Mesenchymal stem cell (in vitro differentiated cells and primary cell): ENCODE data around the gene NLRP13. TPM values are rescaled to one million over a fixed set of nuclear protein-coding genes. Genes with fewer than 3 reads are reported as not detected.

ENCODE experiments used
- DNase-seq: peaks from one replicate; pipeline ENCODE4 v3.0.0-alpha.2; 2013
- H2AFZ ChIP-seq: one replicate; pipeline ENCODE4 v1.6.1; 2013; ENCODE audit warnings: low read depth, mild to moderate bottlenecking, control low read depth, inconsistent platforms, low read length, moderate library complexity
- H2AK5ac ChIP-seq: 2 replicates; pipeline ENCODE4 v1.6.1; 2013; ENCODE audit warnings: low read length, moderate library complexity, mild to moderate bottlenecking, inconsistent platforms; ENCODE audit not compliant: severe bottlenecking
- H2BK120ac ChIP-seq: one replicate; pipeline ENCODE4 v1.6.1; 2013; ENCODE audit warnings: low read depth, mild to moderate bottlenecking, inconsistent platforms, low read length, moderate library complexity
- H2BK12ac ChIP-seq, 2 experiments: one replicate each; pipeline ENCODE4 v1.6.1; 2013; ENCODE audit warnings: inconsistent platforms in 2 of 2, low read length in 2 of 2, mild to moderate bottlenecking in 2 of 2, moderate library complexity in 2 of 2, control low read depth in 1 of 2
- H2BK15ac ChIP-seq: one replicate; pipeline ENCODE4 v1.6.1; 2013; ENCODE audit warnings: mild to moderate bottlenecking, low read depth, inconsistent platforms; ENCODE audit not compliant: poor library complexity, severe bottlenecking
- H2BK5ac ChIP-seq: 2 replicates; pipeline ENCODE4 v1.6.1; 2013; ENCODE audit warnings: low read depth, mild to moderate bottlenecking, low read length, control low read depth, inconsistent platforms; ENCODE audit not compliant: poor library complexity, severe bottlenecking
- H3K14ac ChIP-seq, 2 experiments: one replicate each; pipeline ENCODE4 v1.6.1; 2013; ENCODE audit warnings: inconsistent platforms in 2 of 2, low read length in 2 of 2, control low read depth in 1 of 2, mild to moderate bottlenecking in 1 of 2, moderate library complexity in 1 of 2
- H3K18ac ChIP-seq, 2 experiments: one replicate each; pipeline ENCODE4 v1.6.1; 2013; ENCODE audit warnings: inconsistent platforms in 2 of 2, low read length in 2 of 2, control low read depth in 1 of 2, low read depth in 1 of 2, mild to moderate bottlenecking in 1 of 2
- H3K23ac ChIP-seq, 2 experiments: one replicate each; pipeline ENCODE4 v1.6.1; 2013; ENCODE audit warnings: inconsistent platforms in 2 of 2, low read length in 2 of 2, mild to moderate bottlenecking in 2 of 2, moderate library complexity in 2 of 2, control low read depth in 1 of 2
- H3K27ac ChIP-seq: 2 replicates; pipeline ENCODE4 v1.5.1; 2013; ENCODE audit warnings: mild to moderate bottlenecking, moderate library complexity, low read length, control low read depth, inconsistent platforms; ENCODE audit not compliant: poor library complexity, severe bottlenecking
- H3K27me3 ChIP-seq, 2 experiments: 2 replicates each; pipeline versions ENCODE4 v1.6.1 to v1.7.0; 2013; ENCODE audit warnings: low read length in 2 of 2, mild to moderate bottlenecking in 2 of 2, moderate library complexity in 2 of 2, control low read depth in 1 of 2, inconsistent platforms in 1 of 2; ENCODE audit not compliant: control insufficient read depth in 1 of 2, insufficient read depth in 1 of 2
- H3K36me3 ChIP-seq, 2 experiments: 2 replicates each; pipeline versions ENCODE4 v1.6.1 to v1.7.0; 2013; ENCODE audit warnings: low read length in 2 of 2, control low read depth in 1 of 2, inconsistent platforms in 1 of 2, low read depth in 1 of 2, mild to moderate bottlenecking in 1 of 2; ENCODE audit not compliant: insufficient read depth in 2 of 2, control insufficient read depth in 1 of 2
- H3K4ac ChIP-seq, 2 experiments: one replicate each; pipeline ENCODE4 v1.6.1; 2013; ENCODE audit warnings: inconsistent platforms in 2 of 2, low read length in 2 of 2, mild to moderate bottlenecking in 2 of 2, moderate library complexity in 2 of 2, control low read depth in 1 of 2, low read depth in 1 of 2
- H3K4me1 ChIP-seq: 2 replicates; pipeline ENCODE4 v1.6.1; 2013; ENCODE audit warnings: low read depth, low read length, control low read depth; ENCODE audit not compliant: control insufficient read depth, insufficient read depth
- H3K4me2 ChIP-seq: 2 replicates; pipeline ENCODE4 v1.6.1; 2013; ENCODE audit warnings: low read length, mild to moderate bottlenecking, inconsistent platforms; ENCODE audit not compliant: poor library complexity, severe bottlenecking
- H3K4me3 ChIP-seq, 2 experiments: 2 replicates each; pipeline versions ENCODE4 v1.5.1 to v1.7.0; 2013; ENCODE audit warnings: low read length in 2 of 2, mild to moderate bottlenecking in 2 of 2, control low read depth in 1 of 2, low read depth in 1 of 2; ENCODE audit not compliant: insufficient read depth in 1 of 2
- H3K79me1 ChIP-seq: replicated peaks from 2 replicates; pipeline ENCODE4 v1.6.1; 2013; ENCODE audit warnings: mild to moderate bottlenecking, control low read depth, low read length, inconsistent platforms; ENCODE audit not compliant: poor library complexity, severe bottlenecking
- H3K9ac ChIP-seq: 2 replicates; pipeline ENCODE4 v1.7.0; 2013; ENCODE audit warnings: mild to moderate bottlenecking, low read length, moderate library complexity
- H3K9me3 ChIP-seq: 2 replicates; pipeline ENCODE4 v1.7.0; 2013; ENCODE audit warnings: mild to moderate bottlenecking, low read length; ENCODE audit not compliant: control insufficient read depth
- H4K8ac ChIP-seq: one replicate; pipeline ENCODE4 v1.6.1; 2013; ENCODE audit warnings: inconsistent platforms, mild to moderate bottlenecking, low read length, moderate library complexity
- H4K91ac ChIP-seq: one replicate; pipeline ENCODE4 v1.6.1; 2013; ENCODE audit warnings: mild to moderate bottlenecking, low read length, inconsistent platforms
- WGBS: methylation state at CpG from one replicate; pipeline ENCODE4 v1.1.7; 2013; ENCODE audit warnings: mixed read lengths; 5-methylcytosine and 5-hydroxymethylcytosine counted together
- polyA plus RNA-seq, 2 experiments: library from polyadenylated mRNA; stranded (reverse); fragments of 200-250 nt; gene quantifications; one replicate each; pipeline ENCODE4 v1.2.3, GENCODE V29; 2013

The NLRP13 gene, protein sequence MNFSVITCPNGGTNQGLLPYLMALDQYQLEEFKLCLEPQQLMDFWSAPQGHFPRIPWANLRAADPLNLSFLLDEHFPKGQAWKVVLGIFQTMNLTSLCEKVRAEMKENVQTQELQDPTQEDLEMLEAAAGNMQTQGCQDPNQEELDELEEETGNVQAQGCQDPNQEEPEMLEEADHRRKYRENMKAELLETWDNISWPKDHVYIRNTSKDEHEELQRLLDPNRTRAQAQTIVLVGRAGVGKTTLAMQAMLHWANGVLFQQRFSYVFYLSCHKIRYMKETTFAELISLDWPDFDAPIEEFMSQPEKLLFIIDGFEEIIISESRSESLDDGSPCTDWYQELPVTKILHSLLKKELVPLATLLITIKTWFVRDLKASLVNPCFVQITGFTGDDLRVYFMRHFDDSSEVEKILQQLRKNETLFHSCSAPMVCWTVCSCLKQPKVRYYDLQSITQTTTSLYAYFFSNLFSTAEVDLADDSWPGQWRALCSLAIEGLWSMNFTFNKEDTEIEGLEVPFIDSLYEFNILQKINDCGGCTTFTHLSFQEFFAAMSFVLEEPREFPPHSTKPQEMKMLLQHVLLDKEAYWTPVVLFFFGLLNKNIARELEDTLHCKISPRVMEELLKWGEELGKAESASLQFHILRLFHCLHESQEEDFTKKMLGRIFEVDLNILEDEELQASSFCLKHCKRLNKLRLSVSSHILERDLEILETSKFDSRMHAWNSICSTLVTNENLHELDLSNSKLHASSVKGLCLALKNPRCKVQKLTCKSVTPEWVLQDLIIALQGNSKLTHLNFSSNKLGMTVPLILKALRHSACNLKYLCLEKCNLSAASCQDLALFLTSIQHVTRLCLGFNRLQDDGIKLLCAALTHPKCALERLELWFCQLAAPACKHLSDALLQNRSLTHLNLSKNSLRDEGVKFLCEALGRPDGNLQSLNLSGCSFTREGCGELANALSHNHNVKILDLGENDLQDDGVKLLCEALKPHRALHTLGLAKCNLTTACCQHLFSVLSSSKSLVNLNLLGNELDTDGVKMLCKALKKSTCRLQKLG
- polyA plus RNA-seq (2013, experiment 1 of 2), result not detected
- not detected for polyA plus RNA-seq (2013, experiment 2 of 2)

DNA sequence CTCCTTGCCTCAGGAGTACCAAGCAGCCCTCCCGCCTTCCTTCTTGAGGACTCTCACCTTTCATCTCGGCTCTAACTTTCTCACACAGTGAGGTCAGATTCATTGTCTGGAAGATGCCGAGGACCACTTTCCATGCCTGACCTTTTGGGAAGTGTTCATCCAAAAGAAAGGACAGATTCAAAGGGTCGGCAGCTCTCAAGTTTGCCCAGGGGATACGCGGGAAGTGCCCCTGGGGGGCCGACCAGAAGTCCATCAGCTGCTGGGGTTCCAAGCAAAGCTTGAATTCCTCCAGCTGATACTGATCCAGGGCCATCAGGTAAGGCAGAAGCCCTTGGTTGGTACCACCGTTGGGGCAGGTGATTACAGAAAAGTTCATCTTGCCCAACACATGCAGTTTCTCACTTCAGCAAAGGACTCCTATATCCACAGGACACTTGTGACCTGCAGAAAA is at the start of gene NLRP13:
Gene NLRP13, minus strand, starts transcription at position 401 of the 451 bp plus-strand sequence. Its CDS starts 25 bp downstream, at position 376.
- Histone ChIP-seq H2AK5ac (no peak within 1 kb of the TSS), H3K9me3 (peaks cover 24% of the 10 kb centered on the region), H2BK12ac (no peak within 1 kb of the TSS), H3K4me1 (no peaks in the 10 kb centered on the region), H2BK15ac (no peak within 1 kb of the TSS), H3K9ac (no peak within 1 kb of the TSS), H2AFZ (no peak within 1 kb of the TSS), H3K23ac (no peak within 1 kb of the TSS), H3K4me3 (no peak within 1 kb of the TSS), H3K79me1 (no peaks in the 10 kb centered on the region), H4K91ac (no peak within 1 kb of the TSS), H3K27me3 (no peaks in the 10 kb centered on the region), H3K4ac (no peak within 1 kb of the TSS), H3K27ac (no peak within 1 kb of the TSS), H2BK120ac (no peak within 1 kb of the TSS), H4K8ac (no peak within 1 kb of the TSS), H3K36me3 (no peaks in the 10 kb centered on the region), H2BK5ac (no peak within 1 kb of the TSS), H3K18ac (no peak within 1 kb of the TSS), H3K4me2 (no peak within 1 kb of the TSS), H3K14ac (no peak within 1 kb of the TSS)
- 77% methylated on average over 8 of the region's 8 CpGs for WGBS
- DNase-seq, result no peak

DNA sequence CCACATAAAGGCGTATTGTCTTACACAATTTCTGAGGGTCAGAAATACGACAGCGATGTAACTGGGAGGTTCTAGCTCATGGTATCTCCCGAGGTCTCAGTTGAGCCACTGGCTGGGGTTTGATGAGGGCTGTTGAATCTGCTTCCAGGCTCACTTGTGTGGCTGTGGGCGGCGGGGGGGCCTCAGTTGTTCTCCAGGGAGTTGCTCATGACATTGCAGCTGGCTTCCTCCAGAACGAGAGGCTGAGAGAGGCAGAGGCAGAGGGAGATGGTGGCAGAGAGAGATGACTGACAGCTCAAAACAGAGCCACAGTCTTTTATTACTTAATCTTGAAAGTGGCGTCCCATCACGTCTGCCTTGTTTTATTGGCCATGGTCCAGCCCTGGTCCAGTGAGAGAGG is 48.3 kb upstream of the NLRP13 start:
- Histone ChIP-seq H3K4me3 (no peak overlapping the region), H3K27ac (no peak overlapping the region), H4K8ac (no peak overlapping the region), H3K23ac (no peak overlapping the region), H3K9me3 (peaks cover 23% of the 10 kb centered on the region), H3K4me1 (no peaks in the 10 kb centered on the region), H2AK5ac (no peak overlapping the region), H3K27me3 (no peaks in the 10 kb centered on the region), H2BK12ac (no peak overlapping the region), H2BK5ac (no peak overlapping the region), H4K91ac (no peak overlapping the region), H3K36me3 (no peaks in the 10 kb centered on the region), H3K4ac (no peak overlapping the region), H2BK120ac (no peak overlapping the region), H3K4me2 (no peak overlapping the region), H3K14ac (no peak overlapping the region), H2BK15ac (no peak overlapping the region), H3K79me1 (no peaks in the 10 kb centered on the region), H3K18ac (no peak overlapping the region), H2AFZ (no peak overlapping the region), H3K9ac (no peak overlapping the region)
- 59% methylated on average over 9 of the region's 9 CpGs for WGBS
- no peak for DNase-seq

DNA sequence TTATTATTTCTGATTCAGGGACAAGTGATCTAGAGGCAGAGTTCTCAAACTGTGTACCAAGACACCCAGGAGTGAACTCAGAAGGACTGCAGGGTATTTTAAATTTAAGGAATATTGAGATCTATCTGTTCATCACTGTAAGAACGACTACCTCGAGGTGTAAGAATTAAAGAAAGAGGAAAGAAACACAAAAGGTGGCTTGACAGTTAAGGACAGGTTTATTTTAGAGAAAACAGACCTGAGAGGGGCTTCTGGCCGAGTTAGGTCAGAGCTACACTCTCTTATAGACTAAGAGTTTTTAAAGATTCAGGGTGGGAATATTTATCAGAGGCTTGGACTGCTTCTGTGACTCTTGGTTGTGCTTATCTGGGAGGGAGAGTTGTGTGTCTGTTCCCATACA is 41.8 kb upstream of the NLRP13 start:
- WGBS, result 28% methylated on average over 3 of the region's 3 CpGs
- no peaks in the 10 kb centered on the region for H3K4me1 ChIP-seq

DNA sequence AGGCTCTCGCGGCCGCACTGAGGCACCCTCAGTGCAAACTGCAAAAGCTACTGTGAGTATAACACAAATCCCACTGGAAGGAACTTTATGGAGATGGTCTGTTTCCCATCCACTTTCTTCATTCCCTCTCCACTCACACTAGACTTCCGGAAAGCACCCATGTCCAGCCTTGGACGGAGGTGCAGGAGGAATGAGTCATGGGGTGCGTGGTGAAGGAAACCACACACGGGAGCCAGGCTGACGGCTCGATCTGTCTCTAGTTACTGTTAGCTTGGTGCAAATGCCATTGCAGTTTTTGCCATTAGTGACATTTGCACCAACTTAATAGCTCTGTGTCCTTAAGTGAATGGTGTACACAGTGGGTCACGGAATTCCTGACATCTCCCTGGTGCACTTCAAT is 30.1 kb upstream of the NLRP13 start:
- Histone ChIP-seq H2BK5ac (no peak overlapping the region), H3K36me3 (no peaks in the 10 kb centered on the region), H4K91ac (no peak overlapping the region), H3K14ac (no peak overlapping the region), H3K23ac (no peak overlapping the region), H3K4ac (no peak overlapping the region), H3K4me1 (no peaks in the 10 kb centered on the region), H3K27me3 (no peaks in the 10 kb centered on the region), H3K18ac (no peak overlapping the region), H2BK15ac (no peak overlapping the region), H2AK5ac (no peak overlapping the region), H3K79me1 (no peaks in the 10 kb centered on the region), H2BK120ac (no peak overlapping the region), H2AFZ (no peak overlapping the region), H3K9ac (no peak overlapping the region), H4K8ac (no peak overlapping the region), H3K27ac (no peak overlapping the region), H3K4me3 (no peak overlapping the region), H3K4me2 (no peak overlapping the region), H3K9me3 (peaks cover 15% of the 10 kb centered on the region), H2BK12ac (no peak overlapping the region)
- no peak for DNase-seq
- WGBS, result 88% methylated on average over 10 of the region's 10 CpGs

More for the DNA sequence above, 41.8 kb upstream of the NLRP13 start:
- Histone ChIP-seq H3K27me3 (no peaks in the 10 kb centered on the region), H3K4me3 (no peak overlapping the region), H3K23ac (no peak overlapping the region), H4K91ac (no peak overlapping the region), H2BK120ac (no peak overlapping the region), H3K9ac (no peak overlapping the region), H3K4ac (no peak overlapping the region), H3K14ac (no peak overlapping the region), H3K79me1 (no peaks in the 10 kb centered on the region), H2AK5ac (no peak overlapping the region), H4K8ac (no peak overlapping the region), H2BK5ac (no peak overlapping the region), H3K9me3 (peaks cover 42% of the 10 kb centered on the region), H2AFZ (no peak overlapping the region), H2BK12ac (no peak overlapping the region), H3K27ac (no peak overlapping the region), H3K4me2 (no peak overlapping the region), H3K36me3 (no peaks in the 10 kb centered on the region), H2BK15ac (no peak overlapping the region), H3K18ac (no peak overlapping the region)
- no peak for DNase-seq
